Measurements from ENCODE around the gene PLXNA4. TPM values are rescaled to one million over a fixed set of nuclear protein-coding genes. Genes with fewer than 3 reads are reported as not detected.

The PLXNA4 gene
- total and polyA plus RNA-seq, 8 donors, result 0.19 to 1.6 (median 0.47) TPM

GRCh38 chr7:132164558-132165125 is 411.6 kb downstream of the PLXNA4 start:
- intact Hi-C loops (cut with DNase I), result no loop called here
- no peak overlapping the region for H3K4me3 ChIP-seq
- DNase-seq (no peak), FAIRE-seq (no peak), ATAC-seq (no peak)
- TF ChIP-seq CTCF (IDR thresholded peaks at IDR 0.05), result no peak
- no peaks in the 10 kb centered on the region for H3K9me3 ChIP-seq
- H3K4me1 ChIP-seq, result no peaks in the 10 kb centered on the region
- H3K36me3 ChIP-seq, result no peaks in the 10 kb centered on the region
- H3K27ac ChIP-seq, result no peak overlapping the region
- no peaks in the 10 kb centered on the region for H3K27me3 ChIP-seq
- 89% methylated on average over 12 of the region's 12 CpGs for WGBS, 2 donors

GRCh38 chr7:132162556-132163144 is 413.6 kb downstream of the PLXNA4 start:
- H3K4me1 ChIP-seq, result no peaks in the 10 kb centered on the region
- H3K36me3 ChIP-seq, result no peaks in the 10 kb centered on the region
- intact Hi-C loops (cut with DNase I), result no loop called here
- H3K27me3 ChIP-seq, result no peaks in the 10 kb centered on the region
- H3K4me3 ChIP-seq, result no peak overlapping the region
- no peaks in the 10 kb centered on the region for H3K9me3 ChIP-seq
- DNase-seq (no peak), FAIRE-seq (no peak), ATAC-seq (no peak)
- no peak for TF ChIP-seq CTCF (IDR thresholded peaks at IDR 0.05)
- 60 to 65% methylated on average over 12 of the region's 12 CpGs for WGBS, 2 donors
- H3K27ac ChIP-seq, result no peak overlapping the region

GRCh38 chr7:132161976-132162375 is 414.3 kb downstream of the PLXNA4 start:
- ATAC-seq (no peak), DNase-seq (no peak), FAIRE-seq (no peak)
- TF ChIP-seq CTCF (IDR thresholded peaks at IDR 0.05), result no peak
- Histone ChIP-seq H3K9me3 (no peaks in the 10 kb centered on the region), H3K36me3 (no peaks in the 10 kb centered on the region), H3K4me1 (no peaks in the 10 kb centered on the region), H3K4me3 (no peak overlapping the region), H3K27ac (no peak overlapping the region), H3K27me3 (no peaks in the 10 kb centered on the region)
- 58 to 71% methylated on average over 8 of the region's 8 CpGs for WGBS, 2 donors
- intact Hi-C loops (cut with DNase I), result no loop called here

GRCh38 chr7:132161533-132161915 is 414.7 kb downstream of the PLXNA4 start:
- no peaks in the 10 kb centered on the region for H3K4me1 ChIP-seq
- no peaks in the 10 kb centered on the region for H3K9me3 ChIP-seq
- WGBS, 2 donors, result 86 to 96% methylated on average over 12 of the region's 12 CpGs
- H3K4me3 ChIP-seq, result no peak overlapping the region
- H3K27me3 ChIP-seq, result no peaks in the 10 kb centered on the region
- no peak for TF ChIP-seq CTCF (IDR thresholded peaks at IDR 0.05)
- ATAC-seq (no peak), DNase-seq (no peak), FAIRE-seq (no peak)
- H3K27ac ChIP-seq, result no peak overlapping the region
- H3K36me3 ChIP-seq, result no peaks in the 10 kb centered on the region
- intact Hi-C loops (cut with DNase I), result no loop called here

Measured in pancreas (tissue), 10 donors.